Mononuclear cell (primary cell): ENCODE data around the gene S1PR4. TPM values are rescaled to one million over a fixed set of nuclear protein-coding genes. Genes with fewer than 3 reads are reported as not detected.

ENCODE experiments used
- total RNA-seq: library from RNA; depleted of rRNA; stranded (reverse); fragments of >200 nt; gene quantifications from one replicate; pipeline ENCODE4 v1.2.3, GENCODE V29; 2012

S1PR4 gene
- total RNA-seq, 1 donor: 81.6 TPM

Other genes with a start within 250 kb of the S1PR4 start
- 1.4 TPM for gene ZNF77, start 233.8 kb upstream of the S1PR4 start, total RNA-seq
- not detected for gene TLE6, start 201.2 kb upstream of the S1PR4 start, total RNA-seq
- gene TLE2, start 149.5 kb upstream of the S1PR4 start, total RNA-seq: 4.4 TPM
- gene TLE5, start 116.3 kb upstream of the S1PR4 start, total RNA-seq: 551 TPM
- 1.3 TPM for gene GNA11, start 84.4 kb upstream of the S1PR4 start, total RNA-seq
- gene GNA15, start 42.7 kb upstream of the S1PR4 start, total RNA-seq: 48.3 TPM
- gene NCLN, start 7.2 kb downstream of the S1PR4 start, total RNA-seq: 29.7 TPM
- gene CELF5, start 45.9 kb downstream of the S1PR4 start, total RNA-seq: not detected
- 17.3 TPM for gene NFIC, start 187.8 kb downstream of the S1PR4 start, total RNA-seq